Eye (tissue), 1 donor: ENCODE data around the gene CDC27.
"Not testable (repeated sequence)": the region's sequence is repeated elsewhere in the genome, so short reads cannot be mapped to it uniquely, and the experiment has no call there.

Source experiments
- DNase-seq: peaks from one replicate; pipeline ENCODE4 v3.0.0-alpha.2; 2015

Gene CDC27

DNA sequence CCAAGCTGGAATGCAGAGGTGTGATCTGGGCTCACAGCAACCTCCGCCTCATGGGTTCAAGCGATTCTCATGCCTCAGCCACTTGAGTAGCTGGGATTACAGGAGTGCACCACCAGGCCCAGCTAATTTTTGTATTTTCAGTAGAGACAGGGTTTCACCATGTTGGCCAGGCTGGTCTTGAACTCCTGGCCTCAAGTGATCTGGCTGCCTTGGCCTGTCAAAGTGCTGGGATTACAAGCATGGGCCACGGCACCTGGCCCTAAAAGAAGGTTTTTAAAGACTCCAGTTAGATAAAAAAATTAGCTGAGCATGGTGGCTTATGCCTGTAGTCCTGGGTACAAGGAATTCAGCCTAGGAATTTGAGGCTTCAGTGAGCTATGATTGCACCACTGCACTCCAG, 62.3 kb downstream of the CDC27 start:
- DNase-seq, result not testable (repeated sequence)

DNA sequence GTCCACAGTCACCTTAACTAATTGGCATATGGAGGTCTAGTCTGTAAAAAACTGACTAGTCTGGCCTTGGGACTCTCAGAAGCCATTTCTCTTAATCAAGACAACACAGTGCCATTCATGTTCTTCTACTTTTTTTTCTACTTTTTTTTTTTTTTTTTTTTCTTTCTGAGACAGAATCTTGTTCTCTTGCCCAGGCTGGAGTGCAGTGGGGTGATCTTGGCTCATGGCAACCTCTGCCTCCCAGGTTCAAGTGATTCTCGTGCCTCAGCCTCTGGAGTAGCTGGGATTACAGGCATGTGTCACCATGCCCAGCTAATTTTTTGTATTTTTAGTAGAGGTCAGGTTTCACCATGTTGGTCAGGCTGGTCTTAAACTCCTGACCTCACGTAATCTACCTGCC, 65.8 kb downstream of the CDC27 start:
- not testable (repeated sequence) for DNase-seq

DNA sequence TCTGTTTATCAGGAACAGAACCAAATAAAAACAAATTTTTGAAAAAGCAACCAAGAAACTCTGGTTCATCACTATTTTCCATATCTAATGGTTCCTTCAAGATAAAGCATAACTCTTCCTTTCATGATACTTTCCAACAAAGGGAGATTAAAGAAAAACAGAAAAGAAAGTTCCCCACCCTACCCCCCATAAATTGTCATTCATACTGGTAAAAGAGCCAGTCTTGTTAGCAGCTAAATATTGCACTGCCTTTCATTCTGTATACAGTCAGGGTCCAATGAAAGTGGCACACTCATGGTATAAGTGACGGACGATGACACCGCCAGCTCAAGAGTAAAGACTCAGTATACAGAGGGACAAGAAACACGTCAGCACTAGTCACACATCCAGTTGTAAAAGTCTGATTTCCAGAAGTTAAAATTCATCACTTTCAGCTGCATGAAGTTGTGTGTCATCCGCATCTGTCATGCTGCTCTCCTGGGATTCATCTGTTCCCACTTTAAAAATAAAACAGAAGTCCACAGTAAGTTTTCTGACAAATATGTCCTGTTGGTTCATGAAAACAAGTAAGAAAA, 68.5 kb downstream of the CDC27 start:
- DNase-seq, result no peak

DNA sequence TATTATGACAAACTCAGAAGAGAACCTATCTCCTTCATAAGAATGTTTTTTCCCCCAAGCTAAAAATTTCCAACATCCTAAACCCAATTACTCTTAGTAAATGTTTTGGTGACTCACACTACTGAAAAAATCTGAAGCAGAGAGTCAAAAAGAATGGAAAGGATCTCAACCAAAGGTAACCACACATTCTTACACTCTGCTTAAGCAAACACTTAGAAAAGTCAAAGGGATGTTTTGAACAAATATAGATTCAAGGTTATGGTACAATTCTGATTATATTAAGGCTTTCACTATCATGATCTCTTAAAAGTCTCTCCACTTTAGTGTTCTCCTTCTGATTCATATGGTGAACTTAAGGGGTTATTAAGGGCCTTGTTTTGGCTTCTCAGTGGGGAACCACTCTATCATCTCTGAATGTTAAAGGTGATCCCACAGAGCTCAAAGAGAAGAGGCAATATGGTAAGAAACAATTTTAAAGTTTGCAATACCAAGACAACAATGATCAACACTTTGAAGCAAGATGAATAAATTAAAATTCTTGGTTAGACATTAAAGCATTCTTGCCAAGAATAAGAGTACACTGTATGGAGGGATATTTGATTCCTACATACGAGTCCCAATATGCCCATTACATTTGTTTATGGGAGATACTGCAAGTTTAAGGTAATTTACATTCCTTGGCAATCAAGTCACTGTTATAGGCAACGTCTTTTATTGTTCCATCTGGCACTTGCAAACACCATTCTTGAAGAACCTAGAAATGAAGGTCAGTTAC, 69.2 kb downstream of the CDC27 start:
- DNase-seq, result no peak

DNA sequence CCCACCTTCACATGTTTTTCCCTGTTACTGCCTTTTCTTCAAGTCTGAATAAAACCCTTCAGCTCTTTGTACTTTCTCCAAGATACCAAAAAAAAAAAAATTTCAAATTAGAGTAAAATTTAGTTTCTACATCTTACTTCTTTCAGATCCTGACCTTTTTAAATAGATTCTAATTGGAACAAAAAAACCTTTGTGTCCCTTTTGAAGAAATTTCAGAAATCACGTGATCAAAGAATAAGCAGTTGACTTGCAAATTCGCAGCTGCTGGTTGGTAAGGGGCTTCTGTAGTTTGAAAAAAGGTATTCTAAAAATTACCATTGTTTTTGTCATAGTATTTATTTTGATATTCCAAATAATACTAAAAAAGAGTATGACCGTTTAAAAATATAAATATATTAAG, 71.7 kb downstream of the CDC27 start:
- DNase-seq, result no peak

DNA sequence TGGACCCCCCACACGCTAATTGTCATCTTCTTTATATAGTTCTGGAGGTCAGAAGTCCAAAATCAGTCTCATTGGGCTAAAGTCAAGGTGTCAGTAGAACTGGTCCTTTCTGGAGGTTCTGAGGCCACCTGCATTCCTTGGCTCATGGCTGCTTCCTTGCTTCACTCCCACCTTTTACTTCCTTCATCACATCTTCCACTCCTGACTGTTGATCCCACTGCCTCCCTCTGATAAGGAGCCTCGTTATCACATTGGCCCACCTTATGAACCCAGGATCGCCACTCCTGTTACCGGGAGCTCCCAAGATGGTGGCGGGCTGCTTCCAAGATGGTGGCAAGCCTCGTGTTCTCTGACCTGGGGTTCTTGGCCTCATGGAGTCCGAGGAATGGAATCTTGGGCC, 83.0 kb downstream of the CDC27 start:
- DNase-seq, result no peak

DNA sequence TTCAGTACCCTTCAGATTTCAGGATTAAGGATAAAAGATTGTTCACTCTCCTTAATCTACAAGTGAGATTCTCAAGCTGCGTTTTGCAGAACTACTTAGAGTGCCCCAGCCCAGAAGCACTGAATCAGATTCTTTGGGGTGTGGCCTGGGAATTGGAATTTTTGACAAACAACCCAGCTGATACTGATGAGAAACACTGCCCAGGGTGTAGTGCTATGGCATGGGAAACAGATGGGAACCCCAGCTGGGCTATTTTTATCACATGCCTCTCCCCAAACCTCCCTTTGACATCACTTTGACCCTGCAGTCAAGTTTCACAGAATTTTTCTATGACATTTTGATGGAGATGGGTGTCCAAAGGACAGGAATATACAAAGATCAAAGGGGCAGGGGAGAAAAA, 83.8 kb downstream of the CDC27 start:
- DNase-seq, result not testable (repeated sequence)

DNA sequence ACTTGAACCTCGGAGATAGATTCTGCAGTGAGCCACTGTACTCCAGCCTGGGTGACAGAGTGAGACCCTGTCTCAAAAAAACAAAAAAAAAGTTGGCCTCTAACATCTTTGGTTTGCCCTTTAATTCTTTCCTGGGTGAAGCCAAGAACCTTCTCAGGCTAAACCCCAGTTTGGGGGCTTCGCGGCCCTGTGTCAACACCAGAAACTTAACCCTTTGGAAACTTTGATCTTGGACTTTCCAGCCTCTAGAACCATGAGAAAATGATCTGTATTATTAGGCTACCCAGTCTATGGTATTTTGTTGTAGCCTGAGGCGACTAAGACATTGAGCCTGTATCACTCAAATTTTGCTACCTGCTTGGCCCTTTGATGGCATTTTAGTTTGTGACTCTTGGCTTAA, 86.2 kb downstream of the CDC27 start:
- DNase-seq, result no peak

DNA sequence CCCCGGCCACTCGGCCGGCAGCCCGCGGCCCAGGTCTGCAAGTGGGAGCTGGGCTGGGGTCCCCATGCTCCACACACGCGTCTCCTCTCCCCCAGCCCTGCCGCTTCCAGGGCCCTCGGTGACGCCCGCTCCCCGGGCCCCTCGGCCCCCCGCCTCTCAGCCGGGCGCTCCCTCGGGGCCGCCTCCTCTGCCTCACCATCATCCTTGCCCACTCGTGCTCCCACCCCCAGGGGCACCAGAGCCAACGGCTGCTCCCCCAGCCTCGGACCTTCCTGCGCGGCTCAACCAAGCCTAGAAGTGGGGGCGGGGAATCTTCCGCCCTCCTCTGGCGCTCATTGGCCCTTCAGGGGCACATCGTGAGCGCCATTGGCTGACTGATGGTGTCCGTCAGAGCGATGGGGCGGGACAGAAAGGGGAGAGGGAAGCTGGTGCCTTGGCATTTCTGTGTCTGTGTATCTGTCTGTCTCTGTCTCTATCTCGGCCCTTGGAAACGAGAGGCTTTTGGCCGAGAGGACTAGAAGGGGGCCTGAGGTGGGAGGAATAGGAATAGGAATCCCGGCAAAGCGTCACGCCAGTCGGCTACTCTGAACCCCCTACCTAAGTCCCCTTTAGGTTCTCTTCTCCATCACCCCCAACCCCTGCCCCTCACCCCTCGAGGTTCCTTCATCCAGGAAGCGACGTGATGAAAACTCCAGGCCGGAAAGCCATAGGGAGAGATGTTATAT, 88.9 kb downstream of the CDC27 start:
- peak; percentile 97 for DNase-seq

DNA sequence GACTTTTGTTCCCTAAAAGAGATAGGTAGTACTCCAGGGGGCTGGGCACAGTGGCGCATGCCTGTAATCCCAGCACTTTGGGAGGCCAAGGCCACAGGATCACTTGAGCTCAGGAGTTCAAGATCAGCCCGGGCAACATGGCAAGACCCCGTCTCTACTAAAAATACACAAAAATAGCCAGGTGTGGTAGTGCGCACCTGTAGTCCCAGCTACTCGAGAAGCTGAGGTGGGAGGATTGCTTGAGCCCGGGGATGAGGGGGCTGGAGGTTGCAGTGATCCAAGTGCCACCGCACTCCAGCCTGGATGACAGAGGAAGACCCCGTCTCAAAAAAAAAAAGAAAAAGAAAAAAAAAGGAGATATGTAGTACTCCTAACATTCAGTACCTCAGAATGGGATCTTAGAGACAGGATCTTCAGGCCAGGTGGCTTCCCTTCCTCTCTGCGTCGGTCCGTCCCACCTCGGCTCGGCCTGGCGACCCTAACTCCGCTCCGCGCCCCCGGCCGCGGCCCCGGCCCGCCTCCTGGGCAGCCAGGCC, 89.6 kb downstream of the CDC27 start:
- DNase-seq, result peak; percentile 4

DNA sequence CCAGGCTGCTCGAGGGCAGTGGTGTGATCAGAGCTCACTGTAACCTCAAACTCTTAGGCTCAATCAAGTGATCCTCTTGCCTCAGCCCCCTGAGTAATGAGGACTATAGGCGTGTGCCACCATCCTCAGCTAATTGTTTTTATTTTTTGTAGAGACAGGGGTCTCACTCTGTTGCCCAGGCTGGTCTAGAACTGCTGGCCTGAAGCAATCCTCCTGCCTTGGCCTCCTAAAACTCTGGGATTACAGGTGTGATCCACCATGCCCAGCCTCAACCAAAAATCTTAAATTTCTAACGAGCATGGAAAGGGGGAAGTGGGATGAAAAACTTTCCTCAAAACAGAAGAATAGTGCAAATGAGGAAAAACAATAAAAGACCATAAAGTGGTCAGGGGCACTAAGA, 92.8 kb downstream of the CDC27 start:
- no peak for DNase-seq

DNA sequence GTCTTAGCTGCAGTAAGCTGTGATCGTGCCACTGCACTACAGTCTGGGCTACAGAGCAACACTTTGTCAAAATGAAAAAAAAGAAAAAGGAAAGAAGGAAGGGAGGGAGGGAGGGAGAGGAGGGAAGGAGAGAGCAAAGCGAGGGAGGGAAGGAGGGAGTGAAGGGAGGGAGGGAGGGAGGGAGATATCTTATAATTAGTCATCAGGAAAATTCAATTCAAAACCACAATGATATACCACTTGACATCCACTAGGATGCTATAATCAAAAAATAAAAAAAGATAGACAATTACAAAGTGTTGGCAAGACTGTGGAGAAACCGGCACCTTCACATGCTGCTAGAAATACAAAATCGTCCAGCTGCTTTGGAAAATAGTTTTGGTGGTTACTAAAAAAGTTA, 93.8 kb downstream of the CDC27 start:
- no peak for DNase-seq

DNA sequence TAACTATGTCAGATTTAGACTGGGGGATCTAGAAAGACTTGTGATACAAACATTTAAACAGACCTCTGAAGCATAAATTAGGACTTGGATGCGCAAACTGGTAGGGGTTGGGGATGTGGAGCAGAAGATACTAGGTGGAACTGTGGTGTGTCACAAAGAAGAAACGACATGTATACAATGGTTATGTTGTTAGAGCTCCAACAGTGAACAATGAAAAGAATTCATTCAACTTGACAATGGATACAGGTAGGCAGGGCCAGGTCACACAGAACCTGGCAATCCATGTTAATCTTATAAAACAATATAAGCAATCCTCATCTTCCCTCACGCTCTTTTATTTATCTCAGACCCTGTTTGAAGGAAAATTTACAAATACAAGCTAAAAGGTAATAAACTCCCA, 102.0 kb downstream of the CDC27 start:
- DNase-seq, result no peak

DNA sequence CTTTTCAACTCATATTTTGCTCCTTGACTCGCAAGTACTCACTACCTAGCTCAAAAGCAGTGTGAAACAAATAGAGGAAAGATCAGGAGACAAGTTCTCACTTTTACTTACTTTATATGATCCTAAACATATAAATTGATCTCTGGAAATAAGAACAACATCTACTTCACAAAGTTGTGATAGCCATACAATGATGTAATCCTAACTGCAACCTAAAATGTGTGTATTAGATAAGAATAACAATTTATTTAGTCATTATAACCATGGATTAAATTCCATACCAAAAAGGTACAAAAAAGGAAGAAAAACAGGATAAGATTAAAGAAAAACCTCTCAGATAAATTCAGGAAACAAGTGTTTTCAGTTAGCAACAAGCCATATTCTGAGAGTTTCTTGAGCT, 103.4 kb downstream of the CDC27 start:
- no peak for DNase-seq

DNA sequence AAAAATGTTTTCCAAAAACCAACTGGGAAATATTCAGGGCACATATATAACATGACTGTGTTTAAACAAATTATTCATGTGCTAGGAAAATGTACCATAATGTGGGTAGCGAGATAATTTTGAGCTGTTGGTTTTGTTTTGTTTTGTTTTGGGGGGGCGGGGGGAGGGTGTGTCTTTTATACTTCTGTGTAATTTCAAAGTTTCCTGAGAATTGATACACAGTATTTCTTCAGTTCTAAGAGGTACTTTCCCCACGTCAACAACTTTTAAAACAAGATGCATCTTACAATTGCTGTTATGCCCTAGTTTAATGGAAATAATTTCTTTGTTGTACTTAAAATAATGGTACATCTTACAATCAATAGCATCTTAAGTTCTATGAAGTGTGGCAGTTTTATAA, 110.3 kb downstream of the CDC27 start:
- no peak for DNase-seq

DNA sequence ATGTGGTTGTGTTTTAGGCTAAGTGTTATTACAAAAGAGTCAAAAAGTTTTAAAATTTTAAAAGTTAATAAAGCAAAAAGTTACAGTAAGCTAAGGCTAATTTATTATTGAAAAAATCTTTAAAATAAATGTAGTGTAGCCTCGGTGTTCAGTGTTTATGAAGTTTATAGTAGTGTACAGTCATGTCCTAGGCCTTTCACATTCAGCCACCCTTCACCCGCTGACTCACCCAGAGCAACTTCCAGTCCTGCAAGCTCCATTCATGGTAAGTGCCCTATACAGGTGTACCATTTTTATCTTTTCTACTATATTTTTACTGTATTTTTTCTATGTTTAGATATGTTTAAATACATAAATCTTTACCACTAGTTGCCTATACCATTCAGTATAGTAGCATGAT, 111.5 kb downstream of the CDC27 start:
- no peak for DNase-seq

DNA sequence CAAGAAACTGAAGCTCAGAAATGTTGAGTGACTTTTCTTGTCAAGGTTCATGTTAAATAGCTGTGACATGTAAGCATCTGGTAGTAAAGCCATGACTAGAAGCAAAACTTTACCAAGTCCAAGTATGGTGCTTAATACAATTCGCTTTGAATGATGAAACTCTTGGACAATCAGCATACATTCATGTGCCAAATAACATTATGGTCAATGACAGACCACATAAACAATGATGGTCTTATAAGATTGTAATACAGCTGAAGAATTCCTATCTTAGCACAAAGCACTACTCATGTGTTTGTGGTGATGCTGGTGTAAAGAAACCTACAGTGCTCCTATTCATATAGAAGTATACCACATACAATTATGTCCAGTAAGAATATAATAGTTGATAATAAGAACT, 112.9 kb downstream of the CDC27 start:
- DNase-seq, result no peak

DNA sequence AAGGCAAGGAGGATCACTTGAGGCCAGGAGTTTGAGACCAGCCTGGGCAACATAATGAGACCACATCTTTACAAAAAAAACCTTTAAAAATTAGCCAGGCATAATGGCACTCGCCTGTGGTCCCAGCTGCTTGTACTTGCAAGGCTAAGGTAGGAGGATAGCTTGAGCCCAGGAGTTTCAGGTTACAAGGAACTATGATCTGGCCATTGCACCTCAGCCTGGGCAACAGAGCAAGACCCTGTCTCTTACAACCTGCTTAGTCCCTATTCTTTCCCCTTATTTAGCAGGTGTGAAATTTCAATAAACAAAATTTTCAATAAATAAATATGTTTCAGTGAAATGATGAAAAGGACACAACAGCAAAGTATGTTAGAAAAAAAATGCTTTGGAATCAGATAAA, 114.7 kb downstream of the CDC27 start:
- not testable (repeated sequence) for DNase-seq

DNA sequence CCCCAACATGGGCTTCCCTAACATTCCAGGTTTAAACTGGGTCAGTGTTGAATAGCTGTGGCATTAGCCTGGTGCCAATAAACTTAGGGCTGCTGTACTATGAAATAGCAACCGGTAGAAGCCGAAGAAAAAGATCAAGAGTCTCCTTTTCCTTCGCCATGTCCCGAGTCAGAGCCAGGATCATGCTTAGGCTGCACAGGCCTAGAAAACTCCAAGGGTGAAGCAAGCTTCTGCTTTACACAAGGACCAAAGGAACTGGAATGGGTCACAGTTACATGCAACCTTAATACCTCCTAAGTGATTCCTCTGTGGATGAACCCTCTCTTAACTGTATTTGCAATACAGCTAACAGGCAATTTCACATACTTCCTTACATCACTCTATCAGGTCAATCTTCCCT, 115.5 kb downstream of the CDC27 start:
- not testable (repeated sequence) for DNase-seq

DNA sequence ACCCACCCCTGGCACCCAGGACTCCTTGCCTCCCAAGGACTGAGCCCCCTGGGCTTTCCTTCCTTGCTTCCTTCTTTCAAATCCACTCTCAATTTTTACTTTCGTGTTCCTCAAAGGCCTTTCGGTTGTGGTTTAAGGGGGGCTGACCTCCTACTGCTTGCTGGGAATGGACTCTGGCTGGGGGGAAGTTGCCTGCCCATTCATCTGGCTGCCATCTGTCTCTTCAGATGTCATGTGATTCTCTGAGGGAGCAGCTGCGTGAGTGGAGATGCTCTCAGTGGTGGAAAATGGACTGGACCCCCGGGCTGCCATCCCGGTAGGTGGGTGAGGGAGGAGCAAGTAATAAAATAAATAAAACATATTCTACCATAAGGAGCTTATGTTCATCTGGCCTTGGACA, 116.2 kb downstream of the CDC27 start:
- DNase-seq, result peak; percentile 82

DNA sequence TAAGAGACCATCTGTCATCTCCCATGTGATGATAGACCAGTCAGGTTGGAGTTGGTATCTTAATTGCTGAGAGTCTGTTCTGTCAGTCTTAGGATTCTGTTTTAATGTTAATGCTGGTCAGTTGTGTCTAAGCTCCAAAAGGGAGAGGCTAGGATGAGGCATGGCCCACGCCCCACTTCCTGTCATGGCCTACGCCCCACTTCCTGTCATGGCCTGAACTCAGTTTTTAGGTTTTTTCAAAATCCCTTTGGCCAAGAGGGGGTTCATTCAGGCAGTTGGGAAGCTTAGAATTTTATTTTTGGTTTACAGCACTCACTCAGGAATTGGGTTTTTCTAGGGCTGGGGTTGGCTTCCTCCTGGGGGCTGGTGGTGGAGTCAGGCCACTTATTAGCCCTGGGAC, 117.9 kb downstream of the CDC27 start:
- not testable (repeated sequence) for DNase-seq

DNA sequence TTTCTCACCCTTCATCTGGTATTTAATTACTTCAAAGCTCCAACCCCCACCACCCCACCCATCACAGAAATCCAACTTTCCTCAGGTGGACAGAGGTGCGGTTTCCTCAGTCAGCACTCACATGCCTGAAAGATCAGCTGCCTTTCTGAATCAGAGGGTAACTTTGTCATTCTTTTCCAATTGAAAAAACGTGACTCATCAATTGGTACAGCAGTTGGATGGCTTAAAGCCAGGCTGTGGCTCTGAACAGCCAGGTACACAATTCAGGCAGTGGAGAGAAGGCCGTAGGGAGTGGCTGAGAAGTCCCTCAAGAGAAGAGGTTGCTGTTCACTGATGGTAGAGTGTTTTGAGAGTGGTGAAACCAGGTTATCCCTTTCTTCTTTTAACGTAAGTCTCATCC, 118.8 kb downstream of the CDC27 start:
- not testable (repeated sequence) for DNase-seq
